BJ (cell line): ENCODE results near the gene CDCP1. TPM values are rescaled to one million over a fixed set of nuclear protein-coding genes. Genes with fewer than 3 reads are reported as not detected.
A peak's percentile ranks its signal among the peaks of the same experiment; 100 is the strongest.

Source experiments
- CTCF ChIA-PET: fragments of 350-600 bp; formaldehyde crosslinking; extraction: SDS; loops from one replicate; lab custom pipeline; 2021; ENCODE audit warnings: antibody characterized with exemption, inconsistent platforms; lab: Yijun Ruan, JAX
- POLR2A ChIA-PET: fragments of 300-600 bp; sonication (Branson Sonifier 250); formaldehyde crosslinking; extraction: SDS; loops from one replicate; lab custom pipeline; 2021; ENCODE audit warnings: antibody characterized with exemption; lab: Charles Lee
- DNase-seq: peaks from one replicate; pipeline ENCODE4 v3.0.0-alpha.2; 2011; ENCODE audit warnings: low read depth
- H3K27me3 ChIP-seq: 2 replicates; pipeline ENCODE4 v1.6.0; 2011; ENCODE audit warnings: low read length; ENCODE audit not compliant: control insufficient read depth, insufficient read depth
- H3K36me3 ChIP-seq: 2 replicates; pipeline ENCODE4 v1.5.1; 2011; ENCODE audit warnings: low read length; ENCODE audit not compliant: control insufficient read depth, insufficient read depth
- H3K4me3 ChIP-seq: 2 replicates; pipeline ENCODE4 v1.5.1; 2011; ENCODE audit warnings: low read depth, mild to moderate bottlenecking, control low read depth, low read length
- CTCF ChIP-seq: IDR thresholded peaks from 2 replicates; pipeline ENCODE4 v1.5.1; 2011; ENCODE audit warnings: low read depth, mild to moderate bottlenecking, control low read depth, inconsistent platforms, low read length, moderate library complexity; ENCODE audit not compliant: insufficient read depth
- polyA plus RNA-seq: library from polyadenylated mRNA; depleted of rRNA; stranded (reverse); fragments of >200 nt; gene quantifications from 2 replicates; pipeline ENCODE4 v1.2.3, GENCODE V29; 2011

Gene CDCP1
- polyA plus RNA-seq, 1 experiment = 1.3 TPM

DNA sequence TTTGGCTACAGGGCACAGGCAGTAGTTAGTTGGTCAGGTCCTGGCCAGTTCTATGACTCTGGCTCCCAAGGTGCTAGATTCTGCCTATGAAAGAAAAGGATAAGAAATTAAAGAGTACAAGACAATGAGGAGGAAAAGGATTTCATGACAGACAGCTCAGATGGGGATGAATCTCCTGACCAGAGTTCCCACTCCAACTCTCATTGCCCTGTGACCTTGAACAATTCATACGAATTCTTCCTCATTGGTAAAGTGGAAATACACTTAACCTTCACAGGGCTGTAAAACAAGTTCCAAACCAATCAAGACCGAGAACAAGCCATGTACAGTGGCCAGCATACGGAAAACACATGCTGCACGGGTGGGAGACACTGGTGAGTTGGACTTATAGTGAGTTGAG, 96.4 kb downstream of the CDCP1 start:
- TF ChIP-seq CTCF = no peak
- POLR2A ChIA-PET = no interaction called here
- DNase-seq = no peak
- CTCF ChIA-PET = interaction anchor here (0.9 to 12.1 kb wide), 4 partner anchors 9 to 449 kb away, joined by 3 to 289 read pairs (median 3); no protein-coding TSS in a partner anchor
- Histone ChIP-seq H3K36me3 (no peaks in the 10 kb centered on the region), H3K4me3 (no peak overlapping the region), H3K27me3 (no peaks in the 10 kb centered on the region)

- POLR2A ChIA-PET = no interaction called here
- Histone ChIP-seq H3K4me3 (no peak overlapping the region), H3K36me3 (no peaks in the 10 kb centered on the region), H3K27me3 (no peaks in the 10 kb centered on the region)
- CTCF ChIA-PET = interaction anchor here (1.4 to 12.1 kb wide), 4 partner anchors 8 to 450 kb away, joined by 3 to 289 read pairs (median 4); no protein-coding TSS in a partner anchor
- no peak for TF ChIP-seq CTCF
- DNase-seq = no peak
These were observed 97.9 kb downstream of the CDCP1 start for GRCh38 chr3:45048244-45048643.

DNA sequence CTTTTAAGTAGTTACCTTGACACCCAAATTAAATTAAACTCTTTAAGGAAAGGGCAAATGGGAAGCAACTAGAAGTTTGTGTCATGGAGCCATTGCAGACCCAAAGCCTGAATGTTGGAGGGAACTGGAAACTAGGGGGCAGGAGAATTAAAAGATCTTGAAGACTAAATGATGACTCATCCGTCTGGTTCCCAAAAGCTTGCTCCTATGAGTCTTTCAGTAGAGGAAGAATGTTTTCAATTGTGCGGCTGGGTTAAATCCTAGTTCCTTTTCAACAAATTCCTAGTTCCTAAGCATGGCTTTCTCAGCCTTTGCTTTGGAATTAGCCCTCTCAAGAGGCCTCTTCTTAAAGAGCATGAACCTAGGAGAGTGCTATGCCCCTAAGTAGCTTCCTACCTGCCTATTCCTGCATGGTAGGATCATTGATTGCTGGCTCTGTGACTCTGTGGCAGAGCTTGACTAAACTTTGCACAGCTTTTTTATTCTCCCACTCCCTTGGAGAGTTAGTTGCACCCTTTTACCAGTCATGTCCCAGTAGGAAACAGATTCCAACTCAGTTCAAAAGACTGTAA, 102.4 kb downstream of the CDCP1 start:
- CTCF ChIA-PET = interaction anchor here (1.1 to 12.1 kb wide), 8 partner anchors 12 to 465 kb away, joined by 3 to 289 read pairs (median 12); partner anchors contain the start of gene TMEM158
- Histone ChIP-seq H3K27me3 (no peaks in the 10 kb centered on the region), H3K36me3 (no peaks in the 10 kb centered on the region), H3K4me3 (no peak overlapping the region)
- POLR2A ChIA-PET = no interaction called here
- peak; percentile 52 for DNase-seq
- TF ChIP-seq CTCF = peak; percentile 50

DNA sequence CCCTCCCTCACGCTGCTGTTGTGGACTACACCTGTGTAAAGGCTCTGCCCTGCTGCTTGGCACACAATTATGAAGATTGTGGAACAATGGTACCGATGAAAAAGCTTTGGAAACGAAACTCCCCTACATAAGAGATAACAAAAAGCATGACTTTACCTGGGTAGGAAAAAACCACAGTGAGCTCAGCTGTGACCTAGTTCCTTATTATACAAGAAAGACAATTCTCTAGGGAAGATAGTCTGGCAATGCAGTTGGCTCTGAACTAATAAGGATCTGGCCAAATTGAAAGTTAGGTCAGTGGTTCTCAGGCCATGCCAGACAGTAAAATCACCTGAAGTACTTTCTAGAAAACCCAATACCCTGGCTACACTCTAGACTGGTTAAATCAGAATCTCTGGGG, 104.0 kb downstream of the CDCP1 start:
- TF ChIP-seq CTCF = no peak
- Histone ChIP-seq H3K4me3 (no peak overlapping the region), H3K27me3 (no peaks in the 10 kb centered on the region), H3K36me3 (no peaks in the 10 kb centered on the region)
- ChIA-PET CTCF (interaction anchor here (0.6 to 12.1 kb wide), 16 partner anchors 13 to 613 kb away, joined by 3 to 289 read pairs (median 4); partner anchors contain the start of gene TMEM158), POLR2A (no interaction called here)
- no peak for DNase-seq

DNA sequence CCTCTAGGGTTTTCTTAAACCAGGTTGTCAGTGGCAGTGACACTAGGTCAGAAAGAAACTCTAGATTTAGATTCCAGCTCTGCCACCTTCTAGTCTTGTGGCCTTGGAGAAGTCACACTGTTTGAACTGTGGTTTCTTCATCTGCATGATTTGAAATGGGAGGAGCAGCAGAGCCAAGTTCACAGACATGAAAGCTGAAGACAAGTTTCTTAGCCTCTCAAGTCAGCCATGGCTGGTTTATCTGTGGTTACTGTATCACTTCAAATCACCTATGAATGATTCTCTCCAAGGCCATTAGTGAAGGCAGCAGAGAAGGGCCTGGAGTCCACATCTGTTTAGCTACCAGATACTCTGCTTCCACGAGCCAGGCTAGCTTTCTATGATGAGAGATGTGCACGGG, 104.5 kb downstream of the CDCP1 start:
- CTCF ChIA-PET = interaction anchor here (0.6 to 12.1 kb wide), 24 partner anchors 11 to 613 kb away, joined by 3 to 289 read pairs (median 4); partner anchors contain the start of gene TMEM158

More for the DNA sequence above, 104.5 kb downstream of the CDCP1 start:
- no peak for DNase-seq
- POLR2A ChIA-PET = no interaction called here
- Histone ChIP-seq H3K4me3 (no peak overlapping the region), H3K36me3 (no peaks in the 10 kb centered on the region), H3K27me3 (no peaks in the 10 kb centered on the region)
- no peak for TF ChIP-seq CTCF
